GM19351 (cell line): ENCODE results near the gene GBP7.
A peak's percentile ranks its signal among the peaks of the same experiment; 100 is the strongest.
"Not testable (repeated sequence)": the region's sequence is repeated elsewhere in the genome, so short reads cannot be mapped to it uniquely, and the experiment has no call there.

Experiments used
- ATAC-seq: cut with Tn5 transposase; IDR thresholded peaks from one replicate; pipeline ENCODE4 v1.9.1; 2021; ENCODE audit warnings: mild to moderate bottlenecking, moderate library complexity; ENCODE audit not compliant: unreplicated experiment

The GBP7 gene

DNA sequence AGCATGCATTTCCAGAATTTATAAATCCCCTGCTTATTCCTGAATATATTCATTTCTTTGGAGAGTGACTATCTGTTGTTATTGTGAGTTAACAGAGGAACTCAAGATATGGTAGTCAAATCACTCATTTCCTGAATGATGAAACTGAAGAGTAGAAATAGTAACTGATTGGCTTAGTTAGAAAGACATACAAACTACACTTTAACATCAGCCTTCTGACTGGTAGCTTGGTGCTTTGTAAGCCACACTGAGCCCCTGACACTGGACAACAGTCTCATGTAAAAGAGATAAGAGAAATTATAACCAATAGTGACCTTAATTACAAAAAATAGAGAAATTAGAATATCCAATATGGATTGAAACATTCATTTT lies 4.8 kb downstream of the GBP7 start:
- ATAC-seq, result peak; percentile 73

GRCh38 chr1:89170170-89171066 lies 5.4 kb downstream of the GBP7 start:
- peak; percentile 60 for ATAC-seq

DNA sequence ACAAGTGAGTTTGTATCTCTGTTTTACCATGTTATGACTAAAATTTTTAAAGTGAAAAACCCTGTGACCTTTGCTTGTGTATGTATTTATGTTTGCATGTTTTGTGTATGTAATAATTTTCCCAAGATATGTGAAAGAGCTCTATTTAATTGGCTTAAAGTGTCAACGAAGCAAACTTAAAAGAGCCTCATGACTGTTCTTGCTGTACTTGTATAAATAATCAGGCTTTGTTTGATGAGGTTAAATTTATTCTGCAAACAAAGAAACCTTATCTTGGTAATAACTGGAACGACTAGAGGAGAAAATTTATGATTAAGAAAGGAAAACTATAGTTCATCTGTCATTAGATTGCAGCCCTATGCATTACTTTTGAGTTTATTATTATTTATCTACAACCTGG lies 6.6 kb downstream of the GBP7 start:
- no peak for ATAC-seq

DNA sequence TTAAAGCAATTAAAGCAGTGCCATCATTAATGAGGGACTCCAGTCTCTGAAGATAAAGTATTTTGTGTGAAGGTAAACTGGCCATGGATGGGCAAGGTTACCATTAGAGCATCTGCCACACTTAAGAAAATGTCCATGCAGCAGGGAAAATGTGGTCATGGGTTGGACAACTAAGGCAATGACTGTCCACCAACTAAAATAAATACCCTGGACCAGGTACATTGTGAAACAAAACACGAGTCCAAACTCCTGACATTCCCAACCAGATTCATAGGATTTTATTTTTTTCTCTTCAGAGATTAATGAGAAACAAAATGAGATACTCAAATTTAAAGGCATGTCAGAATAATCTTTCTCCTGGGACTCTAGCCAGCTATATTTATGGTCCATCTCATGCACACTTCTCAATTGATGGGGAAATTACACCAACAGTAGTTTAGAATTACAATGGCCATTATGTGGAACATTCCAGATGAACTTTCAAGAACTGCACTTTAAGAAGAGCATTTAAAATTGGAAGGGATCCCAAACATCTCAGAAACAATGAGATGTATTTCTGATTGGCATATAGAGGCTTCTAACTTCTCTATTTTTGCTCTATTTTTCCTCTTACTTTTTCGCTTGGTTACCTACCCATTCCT lies 8.1 kb downstream of the GBP7 start:
- no peak for ATAC-seq

GRCh38 chr1:89166705-89167104 lies 9.1 kb downstream of the GBP7 start:
- no peak for ATAC-seq

- no peak for ATAC-seq
Observed at GRCh38 chr1:89165811-89166210, 10.0 kb downstream of the GBP7 start.

DNA sequence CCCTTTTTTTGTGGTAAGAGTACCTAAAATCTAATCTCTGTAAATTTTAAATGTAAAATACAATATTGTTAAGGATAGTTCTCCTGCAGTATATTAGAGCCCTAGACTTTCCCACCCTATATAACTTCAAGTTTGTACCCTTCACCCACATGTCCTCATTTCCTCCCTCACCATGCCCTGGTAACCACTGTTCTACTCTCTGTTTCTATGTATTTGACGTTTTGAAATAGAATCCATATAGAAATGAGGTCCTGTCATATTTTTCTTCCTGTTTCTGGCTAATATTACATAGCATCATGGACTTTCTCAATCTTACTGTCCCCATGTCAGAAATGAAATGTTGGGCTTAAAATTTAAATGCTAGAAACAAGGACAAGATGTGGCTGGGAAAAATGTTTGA lies 24.8 kb downstream of the GBP7 start:
- ATAC-seq, result no peak

DNA sequence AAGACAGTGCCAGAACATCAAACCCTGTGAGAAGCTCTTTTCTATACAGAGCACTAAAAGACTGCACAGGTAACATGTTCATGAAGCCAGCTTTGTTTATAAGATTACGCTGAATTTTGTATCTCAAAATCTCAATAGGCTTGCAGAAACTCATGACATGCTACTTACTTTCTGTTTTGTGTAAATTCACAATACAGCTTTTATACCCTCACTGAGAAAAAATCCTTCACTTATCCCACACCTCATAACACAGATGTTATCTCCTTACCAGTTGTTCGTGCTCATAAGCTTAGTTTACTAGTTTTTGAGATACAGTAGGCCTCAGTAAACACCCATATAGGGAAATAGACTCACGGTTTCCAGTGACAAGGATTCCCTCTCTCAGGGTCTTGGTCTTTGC lies 25.8 kb downstream of the GBP7 start:
- ATAC-seq, result no peak

DNA sequence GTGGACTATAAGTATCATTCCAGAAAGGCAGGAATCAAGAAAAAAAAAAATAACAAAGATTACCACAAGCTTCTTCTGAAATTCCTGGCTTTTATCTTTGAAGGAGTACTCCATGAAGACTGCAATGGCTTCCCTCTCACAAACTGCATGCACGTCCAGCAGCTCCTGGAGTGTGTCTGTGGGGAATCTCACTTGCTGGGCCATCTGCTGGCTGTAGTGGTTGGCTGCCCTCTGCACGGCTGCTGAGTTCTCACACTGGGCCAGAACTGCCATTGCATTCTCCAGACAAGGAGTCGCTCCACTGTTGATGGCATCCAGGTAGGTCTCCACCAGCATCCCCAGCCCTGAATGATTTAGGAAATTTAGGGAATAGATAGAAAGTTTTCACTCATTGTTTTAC lies 26.6 kb downstream of the GBP7 start:
- no peak for ATAC-seq

DNA sequence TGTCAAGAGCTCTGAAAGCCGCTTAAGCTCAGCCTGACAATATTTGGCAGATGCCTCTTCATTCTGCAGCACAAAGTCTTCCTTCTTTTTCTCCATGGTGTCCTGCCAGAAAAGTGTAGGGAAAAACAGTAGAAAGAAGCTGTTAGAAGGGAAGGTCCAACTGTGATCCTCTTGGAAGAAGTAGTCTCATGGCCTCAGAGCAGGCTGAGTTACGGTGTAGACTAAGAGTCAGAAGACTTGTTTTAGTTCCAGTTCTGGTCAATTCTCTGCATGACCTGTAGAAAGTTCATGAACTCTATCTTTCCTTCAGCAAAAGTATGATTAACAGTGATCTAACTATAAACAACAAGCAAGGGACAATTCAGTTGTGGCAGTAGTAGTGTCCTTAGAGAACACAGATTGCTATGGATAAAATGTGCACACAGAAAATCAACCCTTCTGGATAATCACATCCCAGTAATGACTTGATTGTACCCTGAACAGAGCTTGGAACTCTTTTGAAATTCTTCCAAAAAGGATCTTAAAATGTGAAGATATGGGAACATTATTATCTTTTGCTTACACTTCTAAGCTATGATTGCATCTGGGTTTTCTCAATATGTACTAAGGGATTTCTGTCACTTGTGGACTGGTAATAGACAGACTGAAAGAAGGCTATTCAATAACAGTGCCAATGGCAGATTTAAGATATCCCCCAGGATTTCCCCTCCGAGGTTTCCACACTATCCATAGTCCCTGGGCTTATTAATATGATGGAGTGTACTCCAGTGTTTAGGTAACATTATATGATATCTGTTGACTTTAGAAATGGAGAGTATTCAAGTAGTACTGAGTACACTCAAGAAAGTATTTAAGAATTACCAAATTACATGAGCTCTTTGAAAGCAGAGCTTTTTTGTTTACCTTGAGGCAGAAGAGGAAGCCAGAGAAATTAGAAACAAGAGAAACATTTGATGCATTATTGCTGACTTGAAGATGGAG lies 27.8 kb downstream of the GBP7 start:
- ATAC-seq, result no peak

GRCh38 chr1:89146721-89147120 lies 29.1 kb downstream of the GBP7 start:
- ATAC-seq, result no peak

- no peak for ATAC-seq
Observed at GRCh38 chr1:89143484-89143883, 32.3 kb downstream of the GBP7 start.

DNA sequence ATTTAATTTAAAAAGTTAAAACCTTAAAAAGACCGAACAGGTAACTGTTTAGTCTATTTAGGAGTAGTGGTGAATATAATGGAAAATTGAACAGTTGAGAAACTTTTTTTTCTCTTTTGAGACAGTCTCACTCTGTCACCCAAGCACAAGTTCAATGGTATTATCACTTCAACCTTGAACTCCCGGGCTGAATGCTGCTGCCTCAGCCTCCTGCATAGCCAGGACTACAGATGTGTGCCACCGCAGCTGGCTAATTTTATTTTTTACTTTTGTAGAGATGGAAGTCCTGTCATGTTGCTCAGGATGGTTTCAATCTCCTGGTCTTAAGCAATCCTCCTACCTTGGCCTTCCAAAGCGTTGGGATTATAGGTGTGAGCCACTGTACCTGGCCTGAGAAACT lies 33.6 kb downstream of the GBP7 start:
- ATAC-seq, result no peak

DNA sequence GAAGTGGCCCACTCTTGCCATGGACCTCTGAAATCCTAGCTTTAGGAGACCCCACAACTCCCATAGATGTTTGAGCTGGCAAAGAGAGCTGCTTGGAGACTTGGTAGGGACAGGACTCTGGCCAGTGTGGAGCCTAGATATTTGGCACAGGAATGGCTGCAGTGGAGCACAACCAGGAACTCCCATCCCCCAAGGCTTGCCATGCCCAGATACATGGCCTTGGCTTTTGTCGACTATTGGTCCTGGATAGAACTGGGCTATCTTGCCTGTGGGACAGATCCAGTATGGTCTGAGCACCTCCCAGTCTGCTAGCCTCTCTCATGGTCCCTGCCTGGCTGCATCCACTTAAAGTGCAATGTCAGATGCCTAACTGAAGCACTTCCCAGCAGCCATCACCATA lies 42.1 kb downstream of the GBP7 start:
- ATAC-seq, result no peak

DNA sequence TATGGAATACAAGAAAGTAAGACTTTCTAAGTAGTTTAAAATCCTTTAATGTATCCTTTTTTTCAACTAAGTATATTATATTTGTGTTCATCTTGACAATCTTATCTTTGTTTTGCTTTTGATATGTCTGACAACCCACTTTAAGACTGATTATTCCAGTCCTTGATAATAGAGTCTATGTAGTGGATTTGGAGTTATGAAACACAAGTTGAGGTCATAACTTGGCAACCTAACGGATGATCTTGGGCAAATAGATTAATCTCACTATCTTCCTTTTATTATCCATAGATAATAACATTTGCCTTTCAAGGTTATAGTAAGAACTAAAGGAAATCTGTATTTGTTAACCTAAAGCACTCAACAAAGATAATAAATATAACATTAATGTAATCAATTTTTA lies 45.1 kb downstream of the GBP7 start:
- ATAC-seq, result no peak

- ATAC-seq, result no peak
Observed at GRCh38 chr1:89129911-89130310, 45.9 kb downstream of the GBP7 start.

DNA sequence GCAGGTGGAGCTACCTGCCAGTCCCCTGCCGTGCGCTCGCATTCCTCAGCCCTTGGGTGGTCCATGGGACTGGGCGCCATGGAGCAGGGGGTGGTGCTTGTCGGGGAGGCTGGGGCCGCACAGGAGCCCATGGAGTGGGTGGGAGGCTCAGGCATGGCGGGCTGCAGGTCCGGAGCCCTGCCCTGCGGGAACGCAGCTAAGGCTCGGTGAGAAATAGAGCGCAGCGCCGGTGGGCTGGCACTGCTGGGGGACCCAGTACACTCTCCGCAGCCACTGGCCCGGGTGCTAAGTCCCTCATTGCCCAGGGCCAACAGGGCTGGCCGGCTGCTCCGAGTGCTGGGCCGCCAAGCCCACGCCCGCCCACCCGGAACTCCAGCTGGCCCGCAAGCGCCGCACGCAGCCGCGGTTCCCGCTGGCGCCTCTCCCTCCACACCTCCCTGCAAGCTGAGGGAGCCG lies 47.8 kb downstream of the GBP7 start:
- ATAC-seq, result not testable (repeated sequence)

DNA sequence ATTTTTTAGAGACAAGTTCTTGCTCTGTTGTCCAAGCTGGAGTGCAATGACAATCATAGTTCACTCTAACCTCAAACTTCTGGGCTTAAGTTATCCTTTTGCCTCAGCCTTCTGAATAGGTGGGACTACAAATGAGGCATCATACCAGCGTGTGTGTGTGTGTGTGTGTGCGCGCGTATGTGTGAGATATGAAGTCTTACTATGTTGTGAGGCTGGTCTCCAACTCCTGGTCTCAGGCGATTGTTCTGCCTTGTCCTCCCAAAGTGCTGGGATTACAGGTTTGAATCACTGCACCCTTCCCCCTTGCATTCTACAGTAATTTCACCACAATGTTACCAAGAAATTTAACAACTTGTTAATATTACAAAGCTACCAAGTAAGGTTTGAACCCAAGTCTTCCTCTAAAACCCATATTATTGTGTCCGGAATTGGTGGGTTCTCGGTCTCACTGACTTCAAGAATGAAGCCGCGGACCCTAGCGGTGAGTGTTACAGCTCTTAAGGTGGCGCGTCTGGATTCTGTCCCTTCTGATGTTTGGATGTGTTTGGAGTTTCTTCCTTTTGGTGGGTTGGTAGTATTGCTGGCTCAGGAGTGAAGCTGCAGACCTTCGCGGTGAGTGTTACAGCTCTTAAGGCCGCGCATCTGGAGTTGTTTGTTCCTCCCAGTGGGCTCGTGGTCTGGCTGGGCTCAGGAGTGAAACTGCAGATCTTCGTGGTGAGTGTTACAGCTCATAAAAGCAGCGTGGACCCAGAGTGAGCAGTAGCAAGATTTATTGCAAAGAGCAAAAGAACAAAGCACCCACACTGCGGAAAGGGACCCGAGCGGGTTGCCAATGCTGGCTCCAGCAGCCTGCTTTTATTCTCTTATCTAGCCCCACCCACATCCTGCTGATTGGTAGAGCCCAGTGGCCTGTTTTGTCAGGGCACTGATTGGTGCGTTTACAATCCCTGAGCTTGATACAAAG lies 48.9 kb downstream of the GBP7 start:
- not testable (repeated sequence) for ATAC-seq

- ATAC-seq, result peak; percentile 80
Observed at GRCh38 chr1:89125913-89126580, 49.8 kb downstream of the GBP7 start, which contains the start of gene GBP2. GBP2 (minus strand) TSS chr1:89126114; CDS start chr1:89121966, 4,148 bp downstream.
